ENCODE data around the gene FANCD2OS.
"Not testable (repeated sequence)": the region's sequence is repeated elsewhere in the genome, so short reads cannot be mapped to it uniquely, and the experiment has no call there.

FANCD2OS gene, protein sequence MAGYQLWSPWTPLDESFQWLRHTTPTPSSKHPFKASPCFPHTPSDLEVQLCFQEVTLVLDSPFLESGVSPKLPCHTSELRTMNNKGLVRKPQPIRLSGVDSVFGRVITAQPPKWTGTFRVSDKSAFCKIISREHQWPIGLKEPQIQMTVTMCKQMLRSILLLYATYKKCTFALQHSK

GRCh38 chr3:10108091-10108490, at the start of gene FANCD2OS:
FANCD2OS (minus strand) TSS chr3:10108255; CDS start chr3:10104774, 3,481 bp downstream.
- DNase-seq, result no peak

DNA sequence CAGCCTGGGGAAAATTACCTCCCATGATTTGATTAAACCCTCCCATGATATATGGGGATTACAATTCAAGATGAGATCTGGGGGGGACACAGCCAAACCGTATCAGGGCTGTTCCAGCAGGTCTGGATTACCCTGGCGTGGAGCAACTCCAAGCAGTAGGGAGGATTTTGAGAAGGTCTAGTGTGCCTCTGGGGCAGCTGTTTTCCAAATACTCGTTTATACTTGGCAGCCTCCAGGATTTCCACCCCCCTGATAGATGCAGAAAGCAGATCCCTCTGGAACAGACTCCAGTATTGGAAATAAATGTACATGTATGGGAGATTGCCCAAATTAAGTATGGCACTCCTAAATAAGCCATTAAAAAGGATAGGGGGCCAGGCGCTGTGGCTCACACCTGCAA, 49.0 kb upstream of the FANCD2OS start:
- peak; percentile 43 for DNase-seq

GRCh38 chr3:10155658-10156057, 47.6 kb upstream of the FANCD2OS start:
- no peak for DNase-seq

DNA sequence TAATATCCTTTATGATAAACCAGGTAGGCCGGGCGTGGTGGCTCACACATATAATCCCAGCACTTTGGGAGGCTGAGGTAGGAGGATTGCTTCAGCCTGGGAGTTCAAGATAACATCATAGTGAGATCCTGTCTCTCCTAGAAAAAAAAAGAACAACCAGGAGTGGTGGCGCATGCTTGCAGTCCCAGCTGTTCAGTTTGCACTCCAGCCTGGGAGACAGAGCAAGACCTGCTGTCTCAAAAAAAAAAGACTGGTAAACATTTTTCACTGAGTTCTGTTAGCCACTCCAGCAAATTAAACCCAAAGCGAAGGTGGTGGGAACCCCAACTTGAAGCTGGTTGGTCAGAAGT, 47.0 kb upstream of the FANCD2OS start:
- DNase-seq, result no peak

- DNase-seq, result no peak
These were observed 46.5 kb upstream of the FANCD2OS start for GRCh38 chr3:10154335-10155122.

GRCh38 chr3:10150987-10151386, 42.9 kb upstream of the FANCD2OS start:
- no peak for DNase-seq

GRCh38 chr3:10149226-10149625, 41.2 kb upstream of the FANCD2OS start:
- DNase-seq, result no peak

GRCh38 chr3:10145685-10146084, 37.6 kb upstream of the FANCD2OS start:
- DNase-seq, result no peak

DNA sequence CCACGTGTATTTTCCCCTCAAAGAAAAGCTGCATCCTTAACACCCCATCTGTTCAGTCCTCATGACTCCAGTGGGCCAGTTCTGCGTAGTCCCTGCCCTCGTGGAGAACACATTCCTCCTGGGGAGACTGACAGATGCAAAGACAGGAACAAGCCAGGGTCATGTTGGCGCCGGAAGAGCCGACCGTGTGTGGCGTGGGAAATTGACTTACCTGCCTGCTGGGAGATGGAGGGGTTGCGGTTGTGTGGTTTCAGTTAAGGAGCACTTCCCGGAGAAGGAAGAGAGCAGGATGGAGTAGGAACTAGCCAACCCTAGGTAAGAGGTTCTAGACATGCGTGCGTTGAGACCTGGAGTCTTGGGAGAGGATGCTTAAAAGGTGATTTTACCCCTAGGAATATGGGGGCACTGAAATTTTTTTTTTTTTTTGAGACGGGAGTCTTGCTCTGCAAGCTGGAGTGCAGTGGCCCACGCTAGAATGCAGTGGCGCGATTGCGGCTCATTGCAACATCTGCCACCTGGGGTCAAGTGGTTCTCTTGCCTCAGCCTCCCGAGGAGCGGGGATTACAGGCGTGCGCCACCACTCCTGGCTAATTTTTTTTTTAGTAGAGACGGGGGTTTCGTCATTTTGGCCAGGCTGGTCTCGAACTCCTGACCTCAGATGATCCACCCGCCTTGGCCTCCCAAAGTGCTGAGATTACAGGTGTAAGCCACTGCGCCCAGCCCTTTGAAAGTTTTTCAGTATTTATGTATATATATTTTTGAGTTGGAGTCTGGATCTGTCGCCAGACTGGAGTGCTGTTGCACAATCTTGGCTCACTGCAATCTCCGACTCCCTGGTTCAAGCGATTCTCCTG, 34.9 kb upstream of the FANCD2OS start:
- no peak for DNase-seq

GRCh38 chr3:10140996-10141546, 33.0 kb upstream of the FANCD2OS start:
- peak; percentile 35 for DNase-seq

DNA sequence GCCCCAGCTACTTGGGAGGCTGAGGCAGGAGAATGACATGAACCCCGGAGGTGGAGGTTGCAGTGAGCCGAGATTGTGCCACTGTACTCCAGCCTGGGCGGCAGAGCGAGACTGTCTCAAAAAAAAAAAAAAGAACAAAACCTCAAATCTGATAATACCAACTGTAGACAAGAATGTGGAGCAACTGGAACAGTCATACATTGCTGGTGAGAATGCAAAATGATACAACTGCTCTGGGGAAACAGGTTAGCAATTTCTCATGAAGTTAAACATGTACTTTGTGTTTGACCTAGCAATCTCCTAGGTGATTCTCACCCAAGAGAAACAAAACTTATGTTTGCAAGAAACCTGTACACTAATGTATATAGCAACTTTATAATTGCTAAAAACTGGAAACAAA, 29.1 kb upstream of the FANCD2OS start:
- DNase-seq, result no peak

DNA sequence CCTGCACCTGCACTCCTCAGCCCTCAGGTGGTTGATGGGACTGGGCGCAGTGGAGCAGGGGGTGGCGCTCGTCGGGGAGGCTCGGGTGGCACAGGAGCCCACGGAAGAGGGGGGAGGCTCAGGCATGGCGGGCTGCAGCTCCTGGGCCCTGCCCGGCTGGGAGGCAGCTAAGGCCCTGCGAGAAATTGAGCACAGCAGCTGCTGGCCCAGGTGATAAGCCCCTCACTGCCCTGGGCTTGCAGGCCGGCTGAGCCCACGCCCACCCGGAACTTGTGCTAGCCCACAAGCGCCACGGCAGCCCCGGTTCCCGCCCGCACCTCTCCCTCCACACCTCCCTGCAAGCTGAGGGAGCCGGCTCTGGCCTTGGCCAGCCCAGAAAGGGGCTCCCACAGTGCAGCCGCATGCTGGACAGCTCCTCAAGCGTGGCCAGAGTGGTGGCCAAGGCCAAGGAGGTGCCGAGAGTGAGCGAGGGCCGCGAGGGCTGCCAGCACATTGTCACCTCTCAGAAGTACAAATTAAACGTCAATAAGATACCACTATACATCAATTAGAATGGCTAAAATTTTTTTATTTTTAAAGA, 28.5 kb upstream of the FANCD2OS start:
- no peak for DNase-seq

- DNase-seq, result not testable (repeated sequence)
These were observed 27.8 kb upstream of the FANCD2OS start for GRCh38 chr3:10135872-10136271.

- DNase-seq, result no peak
These were observed 14.7 kb upstream of the FANCD2OS start for GRCh38 chr3:10122724-10123123.

DNA sequence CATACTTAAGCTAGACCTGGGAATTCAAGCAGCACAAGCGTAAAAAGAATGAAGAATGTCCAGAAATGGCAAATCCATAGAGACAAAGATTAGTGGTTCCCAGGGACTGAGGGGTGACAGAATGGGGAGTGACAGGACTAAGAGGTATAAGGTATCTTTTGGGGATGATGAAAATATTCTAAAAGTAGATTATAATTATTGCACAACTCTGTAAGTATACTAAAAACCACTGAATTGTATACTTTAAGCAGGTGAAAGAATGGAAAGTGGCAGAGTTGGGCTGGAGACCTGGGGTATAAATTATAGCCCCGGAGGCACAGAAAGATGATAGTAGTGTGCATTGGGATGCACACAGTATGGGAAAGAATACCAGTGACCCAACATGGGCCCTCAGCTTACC, 13.0 kb upstream of the FANCD2OS start:
- no peak for DNase-seq

DNA sequence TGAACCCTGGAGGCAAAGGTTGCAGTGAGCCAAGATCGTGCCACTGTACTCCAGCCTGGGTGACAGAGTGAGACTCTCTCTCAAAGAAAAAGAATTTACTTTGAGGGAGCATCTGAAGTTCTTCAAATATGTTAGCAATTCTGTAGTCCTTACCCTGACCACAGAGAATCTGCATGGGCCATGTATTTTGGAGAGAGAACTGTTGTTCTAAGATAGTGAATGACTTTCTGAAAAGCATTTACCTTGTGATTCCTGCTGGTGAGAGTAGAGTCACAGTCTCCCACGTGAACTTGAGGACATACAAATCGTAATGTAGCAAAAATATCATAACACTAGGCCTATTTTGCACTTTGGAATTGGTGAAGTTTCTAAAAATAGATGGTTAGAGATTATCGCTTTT, 11.3 kb upstream of the FANCD2OS start:
- no peak for DNase-seq

- no peak for DNase-seq
These were observed 8.9 kb upstream of the FANCD2OS start for GRCh38 chr3:10116928-10117327.

DNA sequence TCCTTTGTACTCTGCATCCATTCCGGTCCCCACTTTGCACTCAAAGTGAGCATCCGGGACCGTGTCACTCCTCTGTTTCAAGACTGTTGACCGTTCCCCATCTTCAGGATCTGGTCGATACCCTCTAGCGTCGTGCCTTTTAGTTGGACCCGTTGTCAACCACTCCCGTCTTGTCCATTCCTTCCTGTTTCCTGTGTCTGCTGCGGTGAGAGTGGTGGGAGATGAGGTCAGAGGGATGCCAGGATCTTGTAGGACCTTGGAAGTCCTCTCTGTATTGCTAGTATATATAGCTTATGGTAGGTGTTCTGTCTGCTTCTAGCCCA, 8.0 kb upstream of the FANCD2OS start:
- no peak for DNase-seq

GRCh38 chr3:10115326-10116137, 7.5 kb upstream of the FANCD2OS start, which contains the start of gene BRK1:
BRK1 (plus strand) TSS chr3:10115675; CDS start chr3:10115702, 27 bp downstream.
- DNase-seq, result peak; percentile 96

DNA sequence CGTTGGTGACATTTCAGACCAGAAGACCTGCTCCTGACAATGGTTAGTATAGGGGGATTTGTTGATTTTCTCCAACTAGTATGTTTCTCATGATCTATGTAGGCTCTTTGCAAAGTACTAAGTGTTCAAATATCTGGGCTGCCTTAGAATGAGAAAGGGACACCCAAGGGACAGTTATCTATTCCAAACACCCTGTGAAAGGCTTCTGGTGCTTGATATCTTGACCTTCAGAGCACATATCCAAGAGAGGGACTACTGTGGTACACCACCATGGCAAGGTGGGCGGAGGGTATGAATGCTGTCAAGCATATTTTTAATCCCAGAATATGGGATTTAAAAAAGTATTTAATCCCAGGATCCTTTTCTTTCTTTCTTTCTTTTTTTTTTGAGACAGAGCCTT, 1.1 kb downstream of the FANCD2OS start:
- no peak for DNase-seq

DNA sequence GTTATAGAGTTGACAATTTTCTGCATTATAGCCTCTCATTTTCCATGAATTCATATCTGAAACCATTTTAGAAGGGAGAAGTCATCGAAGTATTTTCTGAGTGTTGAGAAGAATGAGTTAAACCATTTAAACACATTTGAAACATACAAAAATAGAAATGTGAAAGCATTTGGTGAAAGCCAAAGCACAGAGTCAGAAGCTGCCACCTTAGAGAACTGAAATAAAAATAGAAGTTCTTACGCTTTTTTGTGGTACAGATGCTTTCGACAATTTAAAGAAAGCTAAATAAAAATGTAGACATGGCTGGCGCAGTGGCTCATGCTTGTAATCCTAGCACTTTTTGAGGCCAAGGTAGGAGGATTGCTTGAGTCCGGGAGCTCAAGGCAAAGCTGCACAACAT, 9.0 kb downstream of the FANCD2OS start:
- no peak for DNase-seq

GRCh38 chr3:10093678-10094077, 14.4 kb downstream of the FANCD2OS start:
- DNase-seq, result no peak

Data from femur (tissue), 1 donor.